Measurements from ENCODE around the gene ELP6.

DNA sequence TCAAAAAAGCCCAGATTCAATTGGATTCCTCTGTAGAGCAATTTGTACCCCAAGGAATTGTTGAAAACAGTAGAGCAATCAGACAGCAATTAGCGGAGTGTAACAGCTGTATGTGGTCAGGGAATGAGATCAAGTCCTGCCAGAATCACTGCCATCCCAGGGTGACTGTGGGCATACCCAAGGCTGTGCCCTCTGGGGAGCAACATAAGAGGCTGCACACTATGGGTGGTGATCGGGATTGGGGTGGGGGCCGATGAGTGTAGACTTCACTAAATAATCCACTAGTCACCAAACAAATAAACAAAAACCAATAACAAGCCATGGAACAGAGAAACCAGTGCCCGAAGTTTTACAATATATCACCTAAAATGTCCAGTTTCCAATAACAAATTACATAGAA, 12.1 kb upstream of the ELP6 start:
- TF ChIP-seq JUN (CRISPR knock-in tag; IDR thresholded peaks at IDR 0.05) (no peak), CREB1 (CRISPR knock-in tag; IDR thresholded peaks at IDR 0.05) (no peak), ESRRA (CRISPR knock-in tag; IDR thresholded peaks at IDR 0.05; ENCODE audit: borderline replicate concordance) (no peak), SP1 (CRISPR knock-in tag; conservative IDR thresholded peaks at IDR 0.05) (no peak), ZNF138 (CRISPR knock-in tag; conservative IDR thresholded peaks at IDR 0.05) (no peak), NR3C1 (CRISPR knock-in tag; conservative IDR thresholded peaks at IDR 0.05; ENCODE audit: low read depth) (no peak), IRF2 (CRISPR knock-in tag; IDR thresholded peaks at IDR 0.05; ENCODE audit: borderline replicate concordance, low read depth) (no peak), CREM (CRISPR knock-in tag; IDR thresholded peaks at IDR 0.05) (no peak)
- TF ChIP-seq, protein P1, sequence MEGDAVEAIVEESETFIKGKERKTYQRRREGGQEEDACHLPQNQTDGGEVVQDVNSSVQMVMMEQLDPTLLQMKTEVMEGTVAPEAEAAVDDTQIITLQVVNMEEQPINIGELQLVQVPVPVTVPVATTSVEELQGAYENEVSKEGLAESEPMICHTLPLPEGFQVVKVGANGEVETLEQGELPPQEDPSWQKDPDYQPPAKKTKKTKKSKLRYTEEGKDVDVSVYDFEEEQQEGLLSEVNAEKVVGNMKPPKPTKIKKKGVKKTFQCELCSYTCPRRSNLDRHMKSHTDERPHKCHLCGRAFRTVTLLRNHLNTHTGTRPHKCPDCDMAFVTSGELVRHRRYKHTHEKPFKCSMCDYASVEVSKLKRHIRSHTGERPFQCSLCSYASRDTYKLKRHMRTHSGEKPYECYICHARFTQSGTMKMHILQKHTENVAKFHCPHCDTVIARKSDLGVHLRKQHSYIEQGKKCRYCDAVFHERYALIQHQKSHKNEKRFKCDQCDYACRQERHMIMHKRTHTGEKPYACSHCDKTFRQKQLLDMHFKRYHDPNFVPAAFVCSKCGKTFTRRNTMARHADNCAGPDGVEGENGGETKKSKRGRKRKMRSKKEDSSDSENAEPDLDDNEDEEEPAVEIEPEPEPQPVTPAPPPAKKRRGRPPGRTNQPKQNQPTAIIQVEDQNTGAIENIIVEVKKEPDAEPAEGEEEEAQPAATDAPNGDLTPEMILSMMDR (IDR thresholded peaks at IDR 0.05), result no peak
- TF ChIP-seq, protein P2, sequence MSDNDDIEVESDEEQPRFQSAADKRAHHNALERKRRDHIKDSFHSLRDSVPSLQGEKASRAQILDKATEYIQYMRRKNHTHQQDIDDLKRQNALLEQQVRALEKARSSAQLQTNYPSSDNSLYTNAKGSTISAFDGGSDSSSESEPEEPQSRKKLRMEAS (CRISPR knock-in tag; IDR thresholded peaks at IDR 0.05), result no peak

Data from WTC11 (cell line).